ENCODE measurements around the gene DNASE1L1. TPM values are rescaled to one million over a fixed set of nuclear protein-coding genes. Genes with fewer than 3 reads are reported as not detected.

Gene DNASE1L1
- total and polyA plus RNA-seq, 2 experiments from 2014 or later, result 22.6 to 36.1 TPM

DNA sequence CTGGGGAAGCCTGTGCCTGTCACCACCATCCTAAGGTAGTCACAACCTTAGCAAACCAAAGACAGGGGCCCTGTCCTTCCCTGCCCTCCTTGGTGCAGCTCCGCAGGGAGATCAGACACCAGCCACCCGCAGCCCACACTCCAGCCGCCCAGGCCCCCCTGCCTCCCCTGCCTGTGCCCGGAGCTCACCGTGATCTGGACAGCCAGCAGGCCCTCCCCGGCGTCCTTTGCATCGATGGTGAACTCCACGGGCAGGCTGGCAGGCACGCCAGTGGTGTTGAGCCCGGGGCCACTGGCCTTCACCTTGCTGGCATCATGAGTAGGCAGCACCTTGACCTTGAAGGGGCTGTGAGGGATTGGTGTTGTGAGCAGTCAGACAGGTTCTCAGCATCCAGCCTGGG lies 51.0 kb downstream of the DNASE1L1 start:
- Histone ChIP-seq H2AFZ (no peak overlapping the region), H3K27ac (no peak overlapping the region), H3K27me3 (no peaks in the 10 kb centered on the region), H3K79me2 (peaks cover 2% of the 10 kb centered on the region), H3K4me2 (no peak overlapping the region), H3K9me3 (ENCODE audit: low read depth) (no peaks in the 10 kb centered on the region), H3K4me3 (no peak overlapping the region), H3K4me1 (ENCODE audit: insufficient read depth) (no peaks in the 10 kb centered on the region), H3K36me3 (replicated peaks; ENCODE audit: insufficient read depth, low read depth) (no peaks in the 10 kb centered on the region), H4K20me1 (ENCODE audit: insufficient read depth, poor library complexity, severe bottlenecking) (peaks cover 9% of the 10 kb centered on the region), H3K9me2 (replicated peaks; ENCODE audit: insufficient read depth) (no peaks in the 10 kb centered on the region)
- no peak for TF ChIP-seq EZH2phosphoT487 (IDR thresholded peaks at IDR 0.05; ENCODE audit: low read depth, severe bottlenecking, unreplicated experiment)
- DNase-seq (ENCODE audit: low spot score), result no peak
- WGBS (ENCODE audit: low lambda C conversion rate, missing lambda C conversion rate), result 89% methylated on average over 11 of the region's 11 CpGs

GRCh38 chrX:154357205-154357604 lies 51.8 kb downstream of the DNASE1L1 start:
- DNase-seq (ENCODE audit: low spot score), result no peak
- Histone ChIP-seq H3K4me2 (no peak overlapping the region), H3K36me3 (replicated peaks; ENCODE audit: insufficient read depth, low read depth) (no peaks in the 10 kb centered on the region), H3K4me3 (no peak overlapping the region), H3K4me1 (ENCODE audit: insufficient read depth) (no peaks in the 10 kb centered on the region), H3K27ac (no peak overlapping the region), H3K9me2 (replicated peaks; ENCODE audit: insufficient read depth) (no peaks in the 10 kb centered on the region), H3K27me3 (no peaks in the 10 kb centered on the region), H3K9me3 (ENCODE audit: low read depth) (no peaks in the 10 kb centered on the region), H4K20me1 (ENCODE audit: insufficient read depth, poor library complexity, severe bottlenecking) (peaks cover 9% of the 10 kb centered on the region), H3K79me2 (no peaks in the 10 kb centered on the region), H2AFZ (no peak overlapping the region)
- TF ChIP-seq EZH2 (IDR thresholded peaks at IDR 0.05; ENCODE audit: borderline replicate concordance) (no peak), EZH2phosphoT487 (IDR thresholded peaks at IDR 0.05; ENCODE audit: low read depth, severe bottlenecking, unreplicated experiment) (no peak)
- TF ChIP-seq, protein P1, sequence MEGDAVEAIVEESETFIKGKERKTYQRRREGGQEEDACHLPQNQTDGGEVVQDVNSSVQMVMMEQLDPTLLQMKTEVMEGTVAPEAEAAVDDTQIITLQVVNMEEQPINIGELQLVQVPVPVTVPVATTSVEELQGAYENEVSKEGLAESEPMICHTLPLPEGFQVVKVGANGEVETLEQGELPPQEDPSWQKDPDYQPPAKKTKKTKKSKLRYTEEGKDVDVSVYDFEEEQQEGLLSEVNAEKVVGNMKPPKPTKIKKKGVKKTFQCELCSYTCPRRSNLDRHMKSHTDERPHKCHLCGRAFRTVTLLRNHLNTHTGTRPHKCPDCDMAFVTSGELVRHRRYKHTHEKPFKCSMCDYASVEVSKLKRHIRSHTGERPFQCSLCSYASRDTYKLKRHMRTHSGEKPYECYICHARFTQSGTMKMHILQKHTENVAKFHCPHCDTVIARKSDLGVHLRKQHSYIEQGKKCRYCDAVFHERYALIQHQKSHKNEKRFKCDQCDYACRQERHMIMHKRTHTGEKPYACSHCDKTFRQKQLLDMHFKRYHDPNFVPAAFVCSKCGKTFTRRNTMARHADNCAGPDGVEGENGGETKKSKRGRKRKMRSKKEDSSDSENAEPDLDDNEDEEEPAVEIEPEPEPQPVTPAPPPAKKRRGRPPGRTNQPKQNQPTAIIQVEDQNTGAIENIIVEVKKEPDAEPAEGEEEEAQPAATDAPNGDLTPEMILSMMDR (IDR thresholded peaks at IDR 0.05; ENCODE audit: poor library complexity), result no peak
- WGBS (ENCODE audit: low lambda C conversion rate, missing lambda C conversion rate), result 95% methylated on average over 27 of the region's 27 CpGs

- Histone ChIP-seq H3K4me2 (no peak overlapping the region), H4K20me1 (ENCODE audit: insufficient read depth, poor library complexity, severe bottlenecking) (peaks cover 9% of the 10 kb centered on the region), H3K79me2 (no peaks in the 10 kb centered on the region), H3K9me3 (ENCODE audit: low read depth) (no peaks in the 10 kb centered on the region), H3K36me3 (replicated peaks; ENCODE audit: insufficient read depth, low read depth) (no peaks in the 10 kb centered on the region), H3K27me3 (no peaks in the 10 kb centered on the region), H3K4me1 (ENCODE audit: insufficient read depth) (no peaks in the 10 kb centered on the region), H2AFZ (no peak overlapping the region), H3K27ac (no peak overlapping the region), H3K4me3 (no peak overlapping the region), H3K9me2 (replicated peaks; ENCODE audit: insufficient read depth) (no peaks in the 10 kb centered on the region)
- no peak for TF ChIP-seq EZH2 (IDR thresholded peaks at IDR 0.05; ENCODE audit: borderline replicate concordance)
- no peak for TF ChIP-seq EZH2phosphoT487 (IDR thresholded peaks at IDR 0.05; ENCODE audit: low read depth, severe bottlenecking, unreplicated experiment)
- TF ChIP-seq, protein P1 (IDR thresholded peaks at IDR 0.05; ENCODE audit: poor library complexity), result no peak
- 82% methylated on average over 10 of the region's 13 CpGs for WGBS (ENCODE audit: low lambda C conversion rate, missing lambda C conversion rate)
- DNase-seq (ENCODE audit: low spot score), result no peak
Measured at GRCh38 chrX:154356596-154356995, 52.5 kb downstream of the DNASE1L1 start.

DNA sequence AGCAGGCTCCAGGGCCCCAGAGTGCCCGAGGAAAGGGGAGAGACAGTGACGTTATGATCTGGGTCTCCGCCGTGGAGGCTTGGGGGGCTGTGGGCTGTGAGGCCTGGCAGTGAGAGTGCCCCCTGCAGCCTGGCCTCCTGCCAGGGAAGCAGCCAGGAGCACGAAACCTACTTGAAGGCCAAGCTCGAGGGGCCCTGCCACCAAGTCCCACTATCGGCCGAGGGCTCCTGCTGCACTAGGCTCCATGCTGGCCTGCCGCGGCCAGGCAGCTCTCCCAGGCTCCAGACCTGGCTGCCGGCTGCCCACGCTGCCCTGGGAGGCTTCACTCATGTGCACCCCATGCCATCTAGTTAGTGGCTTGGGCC lies 53.3 kb downstream of the DNASE1L1 start:
- Histone ChIP-seq H3K27ac (no peak overlapping the region), H2AFZ (no peak overlapping the region), H3K36me3 (replicated peaks; ENCODE audit: insufficient read depth, low read depth) (no peaks in the 10 kb centered on the region), H3K4me3 (no peak overlapping the region), H3K27me3 (no peaks in the 10 kb centered on the region), H3K9me2 (replicated peaks; ENCODE audit: insufficient read depth) (no peaks in the 10 kb centered on the region), H3K4me2 (no peak overlapping the region), H3K79me2 (no peaks in the 10 kb centered on the region), H3K4me1 (ENCODE audit: insufficient read depth) (no peaks in the 10 kb centered on the region), H4K20me1 (ENCODE audit: insufficient read depth, poor library complexity, severe bottlenecking) (peaks cover 9% of the 10 kb centered on the region), H3K9me3 (ENCODE audit: low read depth) (no peaks in the 10 kb centered on the region)
- 89% methylated on average over 12 of the region's 12 CpGs for WGBS (ENCODE audit: low lambda C conversion rate, missing lambda C conversion rate)
- no peak for DNase-seq (ENCODE audit: low spot score)
- TF ChIP-seq EZH2 (IDR thresholded peaks at IDR 0.05; ENCODE audit: borderline replicate concordance), result no peak
- no peak for TF ChIP-seq EZH2phosphoT487 (IDR thresholded peaks at IDR 0.05; ENCODE audit: low read depth, severe bottlenecking, unreplicated experiment)
- TF ChIP-seq, protein P1 (IDR thresholded peaks at IDR 0.05; ENCODE audit: poor library complexity), result no peak
